HepG2 (cell line): ENCODE results near the gene TAF11L2. TPM values are rescaled to one million over a fixed set of nuclear protein-coding genes. Genes with fewer than 3 reads are reported as not detected.
"Not testable (repeated sequence)": the region's sequence is repeated elsewhere in the genome, so short reads cannot be mapped to it uniquely, and the experiment has no call there.

Source experiments
- ATAC-seq: fragments of 200-7000 bp; cut with Tn5 transposase; 3 replicates; pipeline ENCODE4 v1.9.1; 2020; ENCODE audit warnings: mild to moderate bottlenecking, moderate library complexity
- BruUV-seq: library from RNA; stranded (reverse); fragments of 400-500 nt; replicated peaks from 2 replicates; lab custom pipeline; 2021; lab: Mats Ljungman, UMichigan
- CTCF ChIA-PET: fragments of 300-600 bp; formaldehyde crosslinking; extraction: SDS; loops from one replicate; lab custom pipeline; 2021; ENCODE audit warnings: low total read pairs, inconsistent platforms, low intra/inter-chr PET ratio; lab: Yijun Ruan, JAX
- POLR2A ChIA-PET: fragments of 350-600 bp; sonication (Branson Sonifier 250); formaldehyde crosslinking; loops from one replicate; lab custom pipeline; 2020; ENCODE audit warnings: antibody characterized with exemption, inconsistent platforms; lab: Yijun Ruan, JAX
- DNase-seq: peaks from one replicate; pipeline ENCODE4 v3.0.0-alpha.2; 2015; ENCODE audit warnings: low spot score
- FAIRE-seq: peaks from 3 replicates; lab custom pipeline; 2011; peaks lifted over from hg19 to GRCh38; lab: Jason Lieb, UNC
- H2AFZ ChIP-seq: one replicate; pipeline ENCODE4 v1.6.1; 2011; ENCODE audit warnings: low read length, inconsistent platforms
- H3K27ac ChIP-seq: fragments of 300-600 bp; 3 replicates; pipeline ENCODE4 v1.8.0; 2011; ENCODE audit warnings: mixed run types, mild to moderate bottlenecking, mixed read lengths, low read length, inconsistent platforms; ENCODE audit not compliant: insufficient read depth; ENCODE audit errors: extremely low read length
- H3K27me3 ChIP-seq, 2 experiments: fragments of 200-600 bp in 1 of 2; 2 replicates in 1 of 2; 3 replicates in 1 of 2; pipeline versions ENCODE4 v1.6.0 to v1.8.0; 2011; ENCODE audit warnings: low read length in 2 of 2, mild to moderate bottlenecking in 2 of 2, moderate library complexity in 2 of 2, inconsistent platforms in 1 of 2; ENCODE audit not compliant: insufficient read depth in 2 of 2, control insufficient read depth in 1 of 2
- H3K36me3 ChIP-seq, 2 experiments: fragments of 200-600 bp in 1 of 2; replicated peaks in 1 of 2; 2 replicates in 1 of 2; 3 replicates in 1 of 2; pipeline versions ENCODE4 v1.5.1 to v1.8.0; 2011; ENCODE audit warnings: low read length in 2 of 2, inconsistent platforms in 1 of 2; ENCODE audit not compliant: insufficient read depth in 2 of 2, control insufficient read depth in 1 of 2
- H3K4me1 ChIP-seq: 2 replicates; pipeline ENCODE4 v1.5.1; 2012; ENCODE audit warnings: low read length, inconsistent platforms; ENCODE audit not compliant: insufficient read depth
- H3K4me2 ChIP-seq: 2 replicates; pipeline ENCODE4 v1.6.0; 2011; ENCODE audit warnings: low read depth, low read length, inconsistent platforms
- H3K4me3 ChIP-seq, 3 experiments: fragments of 200-600 bp in 1 of 3; sonication (generic), shearing (Covaris generic) in 1 of 3; replicated peaks in 1 of 3; 2 replicates each; pipeline ENCODE4 v1.5.1; 2011 to 2016; ENCODE audit warnings: low read length in 3 of 3, inconsistent platforms in 2 of 3, low read depth in 2 of 3, mild to moderate bottlenecking in 2 of 3, control low read depth in 1 of 3, mixed read lengths in 1 of 3; ENCODE audit not compliant: insufficient read depth in 1 of 3
- H3K79me2 ChIP-seq: one replicate; pipeline ENCODE4 v1.6.1; 2011; ENCODE audit warnings: low read length, inconsistent platforms; ENCODE audit not compliant: insufficient read depth
- H3K9ac ChIP-seq: 2 replicates; pipeline ENCODE4 v1.6.0; 2011; ENCODE audit warnings: mild to moderate bottlenecking, low read depth, low read length, inconsistent platforms; ENCODE audit not compliant: insufficient read depth
- H3K9me3 ChIP-seq: 2 replicates; pipeline ENCODE4 v1.5.1; 2012; ENCODE audit warnings: mild to moderate bottlenecking, low read length
- H4K20me1 ChIP-seq: 2 replicates; pipeline ENCODE4 v1.6.0; 2011; ENCODE audit warnings: inconsistent platforms, mild to moderate bottlenecking, low read length, moderate library complexity; ENCODE audit not compliant: insufficient read depth
- CAMTA2 ChIP-seq: sonication (generic); formaldehyde crosslinking; IDR thresholded peaks from 2 replicates; pipeline ENCODE4 v1.4.0; 2020; ENCODE audit warnings: mild to moderate bottlenecking, missing genetic modification reagents, borderline replicate concordance
- HOXA7 ChIP-seq: sonication (generic); formaldehyde crosslinking; IDR thresholded peaks from 2 replicates; pipeline ENCODE4 v1.8.1; 2022; ENCODE audit warnings: mild to moderate bottlenecking, missing genetic modification reagents, moderate library complexity
- KLF6 ChIP-seq: IDR thresholded peaks from 2 replicates; pipeline ENCODE4 v1.8.0; 2016; ENCODE audit warnings: missing biosample characterization, missing genetic modification reagents
- KLF9 ChIP-seq: IDR thresholded peaks from 2 replicates; pipeline ENCODE4 v1.6.1; 2016; ENCODE audit warnings: low read depth
- MTA1 ChIP-seq: sonication (generic); formaldehyde crosslinking; IDR thresholded peaks from 2 replicates; pipeline ENCODE4 v1.4.0; 2020; ENCODE audit warnings: missing genetic modification reagents, mild to moderate bottlenecking, borderline replicate concordance
- NFIC ChIP-seq: IDR thresholded peaks from 2 replicates; pipeline ENCODE4 v1.6.1; 2012; ENCODE audit warnings: mild to moderate bottlenecking, low read length, inconsistent platforms
- RCOR2 ChIP-seq: IDR thresholded peaks from 2 replicates; pipeline ENCODE4 v1.6.1; 2016; ENCODE audit warnings: missing biosample characterization, missing genetic modification reagents
- SIN3A ChIP-seq: IDR thresholded peaks from 2 replicates; pipeline ENCODE4 v1.6.1; 2011; ENCODE audit warnings: low read depth, mild to moderate bottlenecking, control low read depth, low read length, borderline replicate concordance
- ZBTB7A ChIP-seq: sonication (generic); formaldehyde crosslinking; IDR thresholded peaks from 2 replicates; pipeline ENCODE4 v1.8.0; 2022; ENCODE audit warnings: mild to moderate bottlenecking, missing genetic modification reagents
- ZNF333 ChIP-seq: sonication (generic); formaldehyde crosslinking; IDR thresholded peaks from 2 replicates; pipeline ENCODE4 v1.4.0; 2020; ENCODE audit warnings: mild to moderate bottlenecking, missing genetic modification reagents, borderline replicate concordance
- ZNF451 ChIP-seq: sonication (generic); formaldehyde crosslinking; IDR thresholded peaks from 2 replicates; pipeline ENCODE4 v1.5.0; 2020; ENCODE audit warnings: mild to moderate bottlenecking, missing genetic modification reagents
- ZNF761 ChIP-seq: sonication (generic); formaldehyde crosslinking; conservative IDR thresholded peaks from 2 replicates; pipeline ENCODE4 v1.4.0; 2020; ENCODE audit warnings: mild to moderate bottlenecking, missing genetic modification reagents
- in situ Hi-C: cut with HindIII; loops from 2 replicates; pipeline ENCODE4 v1.10.0; 2017; ENCODE audit warnings: low pct_unique_long_range_greater_than_20kb; ENCODE audit not compliant: extremely low pct_ligation_motif_present
- intact Hi-C: fragments of 100-400 bp; cut with micrococcal nuclease; formaldehyde crosslinking; loops from one replicate; pipeline ENCODE4 v1.10.0; 2022; ENCODE audit not compliant: unreplicated experiment
- polyA plus RNA-seq, 8 experiments: library from polyadenylated mRNA; depleted of rRNA in 3 of 8; stranded (reverse) in 7 of 8; unstranded in 1 of 8; fragments of >200 nt; fragmentation: Illumina TruSeq in 4 of 8; extraction: Trizol in 4 of 8; gene quantifications; 2 replicates each; pipeline versions ENCODE4 v1.2.1 to v1.2.3, GENCODE V29; 2011 to 2016; ENCODE audit warnings: low read depth in 4 of 8, missing spikeins in 1 of 8, mixed read lengths in 1 of 8; ENCODE audit not compliant: insufficient read depth in 1 of 8
- total RNA-seq, 5 experiments: library from RNA; depleted of rRNA; stranded (reverse); fragments of >200 nt; fragmentation: Illumina TruSeq; extraction: Trizol; gene quantifications; 2 replicates each; pipeline ENCODE4 v1.2.3, GENCODE V29; 2016; ENCODE audit warnings: low read depth in 1 of 5

Gene TAF11L2
- total and polyA plus RNA-seq, 2 of the 13 experiments (the other 11 are each of a cell fraction or from before 2014, with no cell fraction given) = not detected

DNA sequence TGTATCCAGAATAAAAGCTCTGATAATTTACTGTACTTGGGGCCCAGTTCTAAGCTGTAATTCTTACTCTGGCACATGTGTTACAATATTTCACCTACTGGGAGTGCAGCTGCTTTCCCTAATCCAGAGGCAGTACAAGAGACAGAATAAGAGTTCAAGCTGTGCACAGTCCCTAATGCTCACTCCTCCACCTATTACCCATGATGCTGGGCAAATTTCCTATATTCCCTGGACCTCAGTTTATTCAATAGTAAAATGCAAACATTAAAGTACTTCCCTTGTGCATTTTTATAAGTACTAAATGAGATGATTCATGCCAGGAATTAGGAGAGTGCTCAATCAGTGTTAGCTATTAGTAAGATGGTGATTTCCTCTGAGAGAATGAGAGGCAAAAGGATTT is 28.0 kb upstream of the TAF11L2 start:
- no peaks in the 10 kb centered on the region for H3K79me2 ChIP-seq
- POLR2A ChIA-PET = no interaction called here

GRCh38 chr5:17475064-17475463 is 23.0 kb upstream of the TAF11L2 start:
- H4K20me1 ChIP-seq, in situ Hi-C loops, H3K79me2 ChIP-seq, H3K4me1 ChIP-seq, POLR2A ChIA-PET, H3K4me3 ChIP-seq, BruUV-seq, FAIRE-seq, ATAC-seq, H2AFZ ChIP-seq, H3K9me3 ChIP-seq, CTCF ChIA-PET, DNase-seq, H3K36me3 ChIP-seq, H3K27me3 ChIP-seq, H3K9ac ChIP-seq, H3K4me2 ChIP-seq, H3K27ac ChIP-seq, intact Hi-C loops: not testable (repeated sequence)

More for the DNA sequence above, 28.0 kb upstream of the TAF11L2 start:
- no peaks in the 10 kb centered on the region for H3K4me1 ChIP-seq
- no peak overlapping the region for H2AFZ ChIP-seq
- intact Hi-C loops = no loop called here
- no peaks in the 10 kb centered on the region for H3K36me3 ChIP-seq
- no peaks in the 10 kb centered on the region for H4K20me1 ChIP-seq
- no peak for ATAC-seq
- BruUV-seq = no TSS peak
- no peak overlapping the region for H3K4me3 ChIP-seq
- TF ChIP-seq RCOR2 (CRISPR knock-in tag) (no peak), ZNF333 (no peak), MTA1 (CRISPR knock-in tag) (no peak), KLF9 (no peak), HOXA7 (CRISPR knock-in tag) (no peak), ZNF451 (CRISPR knock-in tag) (no peak), ZNF761 (CRISPR knock-in tag) (no peak), KLF6 (no peak), NFIC (no peak), CAMTA2 (CRISPR knock-in tag) (no peak), ZBTB7A (CRISPR knock-in tag) (no peak), SIN3A (no peak)
- CTCF ChIA-PET = no interaction called here
- no peak overlapping the region for H3K27ac ChIP-seq
- no peaks in the 10 kb centered on the region for H3K9me3 ChIP-seq
- FAIRE-seq = no peak
- no peak overlapping the region for H3K4me2 ChIP-seq
- H3K9ac ChIP-seq = no peak overlapping the region
- H3K27me3 ChIP-seq = no peaks in the 10 kb centered on the region
- DNase-seq = no peak
- in situ Hi-C loops = no loop called here
